GM23338 (cell line): ENCODE data around the gene LRTM1. TPM values are rescaled to one million over a fixed set of nuclear protein-coding genes. Genes with fewer than 3 reads are reported as not detected.

Experiments
- ATAC-seq: fragments of 200-7000 bp; cut with Tn5 transposase; 3 replicates; pipeline ENCODE4 v1.9.1; 2020
- DNase-seq: peaks from one replicate; pipeline ENCODE4 v3.0.0-alpha.2; 2015; ENCODE audit warnings: low spot score
- H2AFZ ChIP-seq: fragments of 200-600 bp; sonication (generic); 2 replicates; pipeline ENCODE4 v1.8.0; 2016; ENCODE audit warnings: antibody characterized with exemption, mild to moderate bottlenecking, moderate library complexity
- H3F3A ChIP-seq: fragments of 200-600 bp; sonication (generic); replicated peaks from 2 replicates; pipeline ENCODE4 v1.8.0; 2017; ENCODE audit warnings: antibody characterized with exemption, mixed run types, low read depth
- H3K27ac ChIP-seq: fragments of 200-600 bp; sonication (generic); 2 replicates; pipeline ENCODE4 v1.6.1; 2016; ENCODE audit warnings: low read depth
- H3K27me3 ChIP-seq: fragments of 200-600 bp; sonication (generic); 2 replicates; pipeline ENCODE4 v1.8.0; 2016; ENCODE audit warnings: mild to moderate bottlenecking, mixed run types, moderate library complexity; ENCODE audit not compliant: insufficient read depth
- H3K36me3 ChIP-seq: fragments of 200-600 bp; sonication (generic); 2 replicates; pipeline ENCODE4 v1.8.0; 2016; ENCODE audit warnings: mild to moderate bottlenecking; ENCODE audit not compliant: insufficient read depth
- H3K4me1 ChIP-seq: fragments of 200-600 bp; sonication (generic); 2 replicates; pipeline ENCODE4 v1.8.0; 2016; ENCODE audit warnings: mild to moderate bottlenecking, moderate library complexity; ENCODE audit not compliant: insufficient read depth
- H3K4me2 ChIP-seq: fragments of 200-600 bp; sonication (generic); 2 replicates; pipeline ENCODE4 v1.7.1; 2017; ENCODE audit warnings: mixed run types
- H3K4me3 ChIP-seq: fragments of 200-600 bp; sonication (generic); 2 replicates; pipeline ENCODE4 v1.6.1; 2016; ENCODE audit warnings: mixed run types
- H3K79me2 ChIP-seq: fragments of 200-600 bp; sonication (generic); replicated peaks from 2 replicates; pipeline ENCODE4 v1.8.0; 2017; ENCODE audit warnings: mild to moderate bottlenecking; ENCODE audit not compliant: insufficient read depth
- H3K9me2 ChIP-seq: fragments of 200-600 bp; sonication (generic); 2 replicates; pipeline ENCODE4 v1.8.0; 2017; ENCODE audit not compliant: insufficient read depth
- H4K20me1 ChIP-seq: fragments of 200-600 bp; sonication (generic); replicated peaks from 2 replicates; pipeline ENCODE4 v1.8.0; 2017; ENCODE audit warnings: mild to moderate bottlenecking; ENCODE audit not compliant: insufficient read depth
- H3K27ac Mint-ChIP-seq: 2 replicates; pipeline ENCODE4 v1.8.0; 2020; ENCODE audit warnings: inconsistent platforms, mild to moderate bottlenecking, moderate library complexity, mixed read lengths
- H3K27me3 Mint-ChIP-seq: 3 replicates; pipeline ENCODE4 v1.8.0; 2022; ENCODE audit warnings: low read depth, mild to moderate bottlenecking, moderate library complexity, mixed read lengths, inconsistent platforms; ENCODE audit not compliant: insufficient read depth, poor library complexity
- H3K36me3 Mint-ChIP-seq: 3 replicates; pipeline ENCODE4 v1.8.0; 2021; ENCODE audit warnings: low read depth, mild to moderate bottlenecking, inconsistent platforms, moderate library complexity, mixed read lengths
- H3K4me1 Mint-ChIP-seq: 3 replicates; pipeline ENCODE4 v1.8.0; 2020; ENCODE audit warnings: mild to moderate bottlenecking, inconsistent platforms, mixed read lengths
- H3K4me3 Mint-ChIP-seq: 3 replicates; pipeline ENCODE4 v1.8.0; 2021; ENCODE audit warnings: moderate library complexity, mild to moderate bottlenecking, inconsistent platforms, mixed read lengths
- H3K9me3 Mint-ChIP-seq: 3 replicates; pipeline ENCODE4 v1.8.0; 2020; ENCODE audit warnings: moderate library complexity, mild to moderate bottlenecking, inconsistent platforms, mixed read lengths
- JUNB ChIP-seq: IDR thresholded peaks from one replicate; pipeline ENCODE4 v1.6.1; 2016; ENCODE audit warnings: antibody characterized with exemption; ENCODE audit not compliant: unreplicated experiment
- polyA plus RNA-seq: library from polyadenylated mRNA; unstranded; fragments of >200 nt; fragmentation: Nextera tagmentation; extraction: Ambion mirVana; gene quantifications from 2 replicates; pipeline ENCODE4 v1.2.1, GENCODE V29; 2016
- total RNA-seq: library from RNA; depleted of rRNA; stranded (reverse); fragments of >200 nt; shearing (Covaris generic); gene quantifications from 2 replicates; pipeline ENCODE4 v1.2.3, GENCODE V29; 2014
- TF ChIP-seq, protein P1 (sequence below), 2 experiments: fragments of 200-600 bp in 1 of 2; sonication (generic) in 1 of 2; conservative IDR thresholded peaks; 2 replicates each; pipeline versions ENCODE4 v1.5.1 to v1.6.1; 2016 to 2017; ENCODE audit warnings: antibody characterized with exemption in 2 of 2, low read depth in 2 of 2, mild to moderate bottlenecking in 2 of 2, moderate library complexity in 1 of 2

Gene LRTM1
- total and polyA plus RNA-seq, 2 experiments from 2014 or later = 0.47 TPM; not detected in 1

DNA sequence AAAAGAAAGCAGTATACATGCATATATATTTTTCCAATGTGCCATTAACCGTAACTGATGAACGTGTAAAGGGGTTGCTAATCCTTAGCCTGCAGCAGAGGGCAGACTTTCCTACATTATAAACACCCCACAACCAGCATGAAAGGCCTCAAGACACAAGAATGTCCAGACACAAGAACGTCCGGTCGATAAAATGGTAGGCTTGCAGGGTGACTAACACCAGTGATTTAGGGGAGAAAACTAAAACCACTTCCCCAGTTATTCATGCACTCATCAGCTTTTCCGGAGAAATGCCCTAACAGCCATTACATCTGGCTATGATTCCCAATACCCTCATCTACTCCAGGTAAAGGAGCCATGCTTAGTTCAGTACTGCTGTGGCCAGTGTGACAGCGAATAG, 57.4 kb downstream of the LRTM1 start:
- TF ChIP-seq, protein P1, sequence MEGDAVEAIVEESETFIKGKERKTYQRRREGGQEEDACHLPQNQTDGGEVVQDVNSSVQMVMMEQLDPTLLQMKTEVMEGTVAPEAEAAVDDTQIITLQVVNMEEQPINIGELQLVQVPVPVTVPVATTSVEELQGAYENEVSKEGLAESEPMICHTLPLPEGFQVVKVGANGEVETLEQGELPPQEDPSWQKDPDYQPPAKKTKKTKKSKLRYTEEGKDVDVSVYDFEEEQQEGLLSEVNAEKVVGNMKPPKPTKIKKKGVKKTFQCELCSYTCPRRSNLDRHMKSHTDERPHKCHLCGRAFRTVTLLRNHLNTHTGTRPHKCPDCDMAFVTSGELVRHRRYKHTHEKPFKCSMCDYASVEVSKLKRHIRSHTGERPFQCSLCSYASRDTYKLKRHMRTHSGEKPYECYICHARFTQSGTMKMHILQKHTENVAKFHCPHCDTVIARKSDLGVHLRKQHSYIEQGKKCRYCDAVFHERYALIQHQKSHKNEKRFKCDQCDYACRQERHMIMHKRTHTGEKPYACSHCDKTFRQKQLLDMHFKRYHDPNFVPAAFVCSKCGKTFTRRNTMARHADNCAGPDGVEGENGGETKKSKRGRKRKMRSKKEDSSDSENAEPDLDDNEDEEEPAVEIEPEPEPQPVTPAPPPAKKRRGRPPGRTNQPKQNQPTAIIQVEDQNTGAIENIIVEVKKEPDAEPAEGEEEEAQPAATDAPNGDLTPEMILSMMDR (conservative IDR thresholded peaks at IDR 0.05; ENCODE audit: low read depth in 2 of 2) = peak; percentile 33 to 54
- TF ChIP-seq JUNB = no peak
- Histone ChIP-seq H3K4me1 (no peaks in the 10 kb centered on the region), H3K27me3 (no peaks in the 10 kb centered on the region), H3K79me2 (no peaks in the 10 kb centered on the region), H2AFZ (no peak overlapping the region), H4K20me1 (no peaks in the 10 kb centered on the region), H3K36me3 (no peaks in the 10 kb centered on the region), H3K27ac (no peak overlapping the region), H3K4me3 (no peak overlapping the region), H3K4me2 (no peak overlapping the region), H3F3A (no peaks in the 10 kb centered on the region), H3K9me2 (no peaks in the 10 kb centered on the region)
- no peak overlapping the region for H3K27ac Mint-ChIP-seq
- no peaks in the 10 kb centered on the region; the same call in 2 of the 3 replicates for H3K36me3 Mint-ChIP-seq
- ATAC-seq (peak; percentile 53), DNase-seq (peak; percentile 35)
- H3K9me3 Mint-ChIP-seq = no peaks in the 10 kb centered on the region
- peaks cover 20% of the 10 kb centered on the region for H3K4me1 Mint-ChIP-seq
- H3K27me3 Mint-ChIP-seq = peaks cover 3% of the 10 kb centered on the region
- no peak overlapping the region for H3K4me3 Mint-ChIP-seq
